GM18868 (cell line): Measurements from ENCODE around the gene B3GAT2.
"Not testable (repeated sequence)": the region's sequence is repeated elsewhere in the genome, so short reads cannot be mapped to it uniquely, and the experiment has no call there.

Source experiments
- ATAC-seq: cut with Tn5 transposase; IDR thresholded peaks from one replicate; pipeline ENCODE4 v1.9.1; 2021; ENCODE audit warnings: mild to moderate bottlenecking, moderate library complexity; ENCODE audit not compliant: unreplicated experiment

B3GAT2 gene

GRCh38 chr6:70956451-70957283, at the start of gene B3GAT2:
Gene B3GAT2 (minus strand): TSS chr6:70957060. CDS start chr6:70956429, 631 bp downstream.
- peak; percentile 7 for ATAC-seq

- no peak for ATAC-seq
These were observed 41.3 kb upstream of the B3GAT2 start for GRCh38 chr6:70998148-70998547.

- no peak for ATAC-seq
These were observed 40.5 kb upstream of the B3GAT2 start for GRCh38 chr6:70997379-70997778.

- ATAC-seq: no peak
These were observed 39.2 kb upstream of the B3GAT2 start for GRCh38 chr6:70996106-70996505.

GRCh38 chr6:70995411-70995810, 38.6 kb upstream of the B3GAT2 start:
- ATAC-seq: no peak

GRCh38 chr6:70991253-70991652, 34.4 kb upstream of the B3GAT2 start:
- no peak for ATAC-seq

GRCh38 chr6:70985156-70985555, 28.3 kb upstream of the B3GAT2 start:
- no peak for ATAC-seq

- no peak for ATAC-seq
These were observed 25.9 kb upstream of the B3GAT2 start for GRCh38 chr6:70982747-70983146.

- no peak for ATAC-seq
These were observed 23.9 kb upstream of the B3GAT2 start for GRCh38 chr6:70980727-70981126.

GRCh38 chr6:70973604-70974003, 16.7 kb upstream of the B3GAT2 start:
- ATAC-seq: no peak

- ATAC-seq: no peak
These were observed 10.2 kb upstream of the B3GAT2 start for GRCh38 chr6:70967049-70967448.

- no peak for ATAC-seq
These were observed 391 bp upstream of the B3GAT2 start for GRCh38 chr6:70957284-70957617.

GRCh38 chr6:70956191-70956450, 739 bp downstream of the B3GAT2 start:
- no peak for ATAC-seq

GRCh38 chr6:70955441-70956190, 1.2 kb downstream of the B3GAT2 start:
- peak; percentile 93 for ATAC-seq

- ATAC-seq: no peak
These were observed 2.1 kb downstream of the B3GAT2 start for GRCh38 chr6:70954750-70955149.

- no peak for ATAC-seq
These were observed 2.7 kb downstream of the B3GAT2 start for GRCh38 chr6:70954176-70954575.

- no peak for ATAC-seq
These were observed 4.2 kb downstream of the B3GAT2 start for GRCh38 chr6:70952608-70953165.

GRCh38 chr6:70944321-70944720, 12.5 kb downstream of the B3GAT2 start:
- ATAC-seq: not testable (repeated sequence)

GRCh38 chr6:70933853-70934252, 23.0 kb downstream of the B3GAT2 start:
- ATAC-seq: no peak

- no peak for ATAC-seq
These were observed 51.1 kb downstream of the B3GAT2 start for GRCh38 chr6:70905742-70906141.

GRCh38 chr6:70903665-70904452, 53.0 kb downstream of the B3GAT2 start:
- no peak for ATAC-seq
